Right cardiac atrium (tissue), 5 donors: ENCODE results near the gene ABTB2. TPM values are rescaled to one million over a fixed set of nuclear protein-coding genes. Genes with fewer than 3 reads are reported as not detected.

ENCODE experiments used
- ATAC-seq, 2 donors: fragments of 200-7000 bp; cut with Tn5 transposase; one replicate each; pipeline versions ENCODE4 v1.8.0 to v1.9.1; 2020; ENCODE audit warnings: moderate library complexity in 2 of 2, mild to moderate bottlenecking in 1 of 2
- DNase-seq, 3 donors: peaks; one replicate each; pipeline ENCODE4 v3.0.0-alpha.2; 2020
- H3K27ac ChIP-seq: one replicate; pipeline ENCODE4 v1.5.1; 2013; ENCODE audit warnings: mild to moderate bottlenecking, low read length, control low read depth, moderate library complexity
- H3K27me3 ChIP-seq: one replicate; pipeline ENCODE4 v1.6.1; 2013; ENCODE audit not compliant: control insufficient read depth, insufficient read depth
- H3K4me1 ChIP-seq: one replicate; pipeline ENCODE4 v1.6.1; 2013; ENCODE audit warnings: low read length; ENCODE audit not compliant: control insufficient read depth, insufficient read depth
- H3K4me3 ChIP-seq: one replicate; pipeline ENCODE4 v1.5.1; 2013; ENCODE audit warnings: low read length, control low read depth
- H3K9me3 ChIP-seq: one replicate; pipeline ENCODE4 v1.6.1; 2013; ENCODE audit warnings: low read length; ENCODE audit not compliant: control insufficient read depth
- WGBS: extraction: QIAGEN DNeasy Blood & Tissue Kit; methylation state at CpG from one replicate; pipeline ENCODE4 v1.1.7; 2013; 5-methylcytosine and 5-hydroxymethylcytosine counted together
- intact Hi-C, 4 donors: fragments of 100-400 bp; cut with DNase I; formaldehyde crosslinking; loops; one replicate each; pipeline versions ENCODE4 v1.11.0 to v1.14.0; 2022 to 2023
- polyA plus RNA-seq: library from polyadenylated mRNA; stranded (reverse); fragments of 200-250 nt; gene quantifications from one replicate; pipeline ENCODE4 v1.2.3, GENCODE V29; 2013
- total RNA-seq, 4 donors: library from RNA; stranded (reverse); fragmentation: NEBNext Ultra II Directional; extraction: Animal tissue kit (Norgen Biotek cat#: 25700); gene quantifications; one replicate each; pipeline ENCODE4 v1.2.1, GENCODE V29; 2021
- donor health status: healthy with polysubstance abuse.
- donor health status: DM: no; HTN: yes; CAD: no.
- donor health status: DM: no; HTN: no; CAD: no.
- donor health status: DM: no; HTN: yes; CAD: no; lungs with severe emphysema.
- donor health status: DM: yes; HTN: yes; CAD: no.

Gene ABTB2
- total and polyA plus RNA-seq, 5 donors = 3.7 to 14.1 (median 10.8) TPM

DNA sequence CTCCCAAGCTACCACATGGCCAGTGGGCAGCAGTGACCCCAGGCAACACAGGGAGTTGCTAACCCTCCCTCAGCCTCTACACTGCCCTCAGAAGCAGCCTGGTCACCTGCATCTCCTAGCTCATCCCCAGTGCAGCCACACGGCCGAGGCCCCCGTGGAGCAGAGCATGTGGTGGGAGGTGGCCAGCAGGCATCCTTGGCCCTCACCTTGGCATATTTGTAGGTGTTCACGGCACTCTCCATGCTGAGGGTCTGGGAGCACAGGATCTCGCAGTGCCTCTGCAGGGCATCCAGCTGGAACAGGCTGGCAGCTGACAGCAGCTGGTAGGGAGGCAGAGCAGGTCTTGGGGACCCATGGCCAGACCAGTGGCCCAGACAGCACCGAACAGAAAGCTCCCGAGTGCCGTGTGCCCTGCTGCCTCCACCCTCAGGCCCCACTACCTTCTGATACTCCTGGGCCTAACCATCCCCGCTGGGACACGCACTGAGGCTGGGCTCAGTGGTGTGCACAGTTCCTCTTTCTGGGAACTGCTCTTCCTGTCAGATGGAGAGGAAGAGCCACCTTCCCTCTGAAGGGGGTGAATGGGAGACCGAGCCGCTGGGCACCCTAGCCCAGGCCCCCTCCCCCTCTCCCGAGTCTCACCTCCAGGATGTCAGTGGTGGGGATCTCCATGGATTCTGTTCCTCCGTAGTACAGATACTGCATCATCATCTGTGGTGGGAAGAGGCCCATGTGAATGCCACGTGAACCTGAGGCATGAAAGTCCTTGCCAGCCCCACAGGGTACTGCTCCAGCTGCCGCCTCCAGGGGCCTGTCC is 203.5 kb downstream of the ABTB2 start:
- DNase-seq = peak in 1 of 3 donors; percentile 57
- intact Hi-C loops = no loop called here

DNA sequence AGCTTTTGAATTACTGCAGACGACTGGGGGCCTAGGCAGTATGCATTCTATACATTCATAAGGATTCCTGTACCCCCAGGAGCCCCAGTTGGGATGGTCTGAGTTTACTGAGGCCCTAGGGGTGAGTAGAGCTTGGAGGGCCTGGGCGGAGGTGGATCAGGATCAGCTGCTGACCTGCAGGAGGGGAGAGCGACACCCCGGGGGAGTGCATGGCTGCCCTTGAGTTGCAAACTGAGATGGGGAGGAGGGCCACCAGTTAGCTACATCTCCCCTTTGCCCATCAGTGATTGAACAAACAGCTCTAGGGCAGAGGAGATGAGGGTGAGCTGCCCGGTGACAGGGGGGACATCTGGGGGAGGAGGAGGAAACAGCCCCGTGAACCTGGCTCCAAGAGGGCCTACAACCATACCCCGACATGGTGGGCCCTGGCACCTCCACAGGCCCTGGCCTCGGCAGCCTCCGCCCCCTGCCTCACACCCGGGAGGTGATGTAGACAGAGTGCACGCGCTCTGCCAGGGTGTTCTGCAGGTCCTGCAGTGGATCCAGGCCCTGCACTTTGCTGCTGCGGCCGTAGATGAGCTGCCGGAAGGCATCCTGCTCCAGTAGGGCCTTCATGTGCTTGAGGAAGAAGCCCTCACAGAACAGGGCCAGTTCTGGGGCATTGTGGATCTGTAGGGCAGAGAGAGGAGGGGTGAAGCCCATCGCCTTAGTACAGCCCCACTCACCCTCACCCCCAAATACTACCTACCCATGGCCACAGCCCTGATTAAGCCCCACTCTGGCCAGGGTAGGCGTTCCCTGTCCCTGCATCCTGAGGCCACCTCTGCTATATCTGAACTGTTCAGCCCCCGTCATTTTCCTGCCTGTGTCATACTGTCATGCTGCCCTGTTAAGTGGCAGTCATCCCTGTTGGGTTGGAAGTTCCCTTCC is 205.6 kb downstream of the ABTB2 start:
- H3K4me1 ChIP-seq = no peaks in the 10 kb centered on the region
- H3K27me3 ChIP-seq = no peaks in the 10 kb centered on the region
- no peak for ATAC-seq
- DNase-seq = peak in 1 of 3 donors; percentile 31
- WGBS = 82% methylated on average over 18 of the region's 18 CpGs
- no peaks in the 10 kb centered on the region for H3K9me3 ChIP-seq
- no peak overlapping the region for H3K27ac ChIP-seq
- intact Hi-C loops = no loop called here
- no peak overlapping the region for H3K4me3 ChIP-seq

More for the DNA sequence above, 203.5 kb downstream of the ABTB2 start:
- Histone ChIP-seq H3K4me3 (no peak overlapping the region), H3K27me3 (no peaks in the 10 kb centered on the region), H3K27ac (no peak overlapping the region), H3K4me1 (no peaks in the 10 kb centered on the region), H3K9me3 (no peaks in the 10 kb centered on the region)
- no peak for ATAC-seq
- 79% methylated on average over 16 of the region's 16 CpGs for WGBS

DNA sequence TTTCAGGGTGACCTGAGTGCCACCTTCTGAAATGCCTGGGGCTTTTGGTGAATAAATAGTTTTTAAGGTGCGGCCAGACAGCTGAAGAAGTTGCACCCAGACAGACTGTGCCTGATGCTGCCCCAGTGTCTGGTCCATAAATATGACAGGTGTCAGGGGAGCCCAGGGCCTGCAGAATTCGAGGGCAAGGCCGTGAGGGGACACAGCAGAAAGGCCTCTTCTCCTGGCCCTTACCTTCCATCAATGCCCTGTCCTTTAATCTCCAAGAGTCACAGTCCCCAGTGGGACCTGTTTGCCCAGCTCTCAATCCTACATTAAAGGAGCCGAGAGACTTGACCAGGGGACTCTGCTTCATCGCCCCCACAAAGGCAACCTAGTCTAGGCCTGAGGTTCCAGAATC is 206.6 kb downstream of the ABTB2 start:
- ATAC-seq (no peak), DNase-seq (no peak)
- H3K4me1 ChIP-seq = no peaks in the 10 kb centered on the region
- no peak overlapping the region for H3K27ac ChIP-seq
- intact Hi-C loops = no loop called here
- no peaks in the 10 kb centered on the region for H3K9me3 ChIP-seq
- 94% methylated on average over 5 of the region's 5 CpGs for WGBS
- H3K4me3 ChIP-seq = no peak overlapping the region
- H3K27me3 ChIP-seq = no peaks in the 10 kb centered on the region

DNA sequence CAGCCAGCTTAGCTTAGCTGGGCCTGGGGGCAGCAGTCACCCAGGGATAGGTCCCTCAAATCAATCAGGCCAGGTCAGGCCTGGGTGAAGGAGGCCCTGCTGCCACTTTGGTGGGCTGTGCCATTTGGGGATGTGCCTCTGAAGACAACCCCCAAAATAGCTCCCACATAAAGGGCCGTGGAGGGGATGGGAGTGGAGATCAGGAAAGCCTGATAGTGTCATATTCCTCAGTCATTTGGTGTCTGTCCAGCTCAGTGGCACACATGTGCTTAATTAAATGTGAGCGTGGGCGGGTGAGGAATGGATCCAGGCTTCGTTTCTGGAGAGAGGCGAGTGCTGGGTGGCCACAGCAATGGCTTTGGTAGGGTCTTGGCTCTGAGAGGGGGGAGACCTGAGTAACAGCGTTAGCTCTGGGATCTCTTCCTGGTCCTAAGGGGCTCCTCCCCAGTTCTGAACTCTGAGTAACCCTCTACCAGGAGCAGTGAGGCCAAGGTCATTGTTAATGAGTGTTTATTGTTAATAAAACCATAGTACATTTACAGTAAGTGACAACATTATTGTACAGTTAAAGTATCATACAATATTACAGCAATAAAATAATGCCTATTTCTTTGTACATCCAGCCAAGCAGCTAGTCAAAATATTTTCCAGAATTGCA is 207.2 kb downstream of the ABTB2 start:
- DNase-seq (no peak), ATAC-seq (no peak)
- no peaks in the 10 kb centered on the region for H3K9me3 ChIP-seq

DNA sequence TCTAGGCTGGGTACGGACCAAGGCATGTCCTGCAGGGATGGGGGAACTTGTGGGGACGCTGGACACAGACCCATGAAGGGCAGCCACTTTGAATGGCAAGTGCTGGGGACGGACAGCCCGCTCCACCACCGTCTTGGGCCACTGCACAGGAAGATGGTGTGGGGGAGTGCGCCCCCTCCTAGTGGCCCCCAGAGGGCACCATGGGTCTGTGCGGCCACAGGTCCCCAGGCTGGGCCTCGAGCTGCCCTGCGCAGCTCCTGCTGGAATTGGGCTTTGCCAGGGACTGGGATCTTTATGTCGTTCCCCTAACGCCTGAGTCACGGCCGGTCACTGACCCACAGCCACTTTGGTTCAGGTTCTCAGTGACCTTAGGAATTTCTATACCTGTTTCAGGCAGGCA is 208.0 kb downstream of the ABTB2 start:
- 82% methylated on average over 13 of the region's 13 CpGs for WGBS
- H3K27me3 ChIP-seq = no peaks in the 10 kb centered on the region
- no peak overlapping the region for H3K27ac ChIP-seq
- DNase-seq (no peak), ATAC-seq (peak; percentile 45)
- no peaks in the 10 kb centered on the region for H3K4me1 ChIP-seq
- no peak overlapping the region for H3K4me3 ChIP-seq
- intact Hi-C loops = no loop called here
- no peaks in the 10 kb centered on the region for H3K9me3 ChIP-seq

More for the DNA sequence above, 207.2 kb downstream of the ABTB2 start:
- Histone ChIP-seq H3K27ac (no peak overlapping the region), H3K4me1 (no peaks in the 10 kb centered on the region), H3K4me3 (no peak overlapping the region), H3K27me3 (no peaks in the 10 kb centered on the region)
- intact Hi-C loops = no loop called here
- 60% methylated on average over 6 of the region's 6 CpGs for WGBS

DNA sequence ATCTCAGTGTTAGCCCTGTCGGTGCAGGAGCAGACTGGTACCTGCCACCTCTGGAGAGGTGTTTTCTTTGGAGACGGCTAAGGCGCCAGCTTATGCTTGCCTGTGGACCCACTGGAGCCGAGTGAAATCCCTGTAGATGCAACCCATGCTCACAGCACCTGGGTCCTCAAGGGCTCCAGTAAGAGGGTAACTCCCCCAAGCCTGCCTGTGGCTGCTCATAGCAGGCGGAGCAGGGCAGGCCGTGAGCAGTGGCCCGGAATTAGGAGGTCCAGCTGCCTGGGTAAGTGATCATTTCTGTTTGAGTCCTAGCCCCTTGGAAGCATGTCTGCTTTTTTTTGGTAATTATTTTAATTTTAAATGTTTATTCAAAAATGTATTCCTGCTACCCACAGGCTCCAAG is 208.5 kb downstream of the ABTB2 start:
- WGBS = 95% methylated on average over 7 of the region's 7 CpGs
- Histone ChIP-seq H3K4me3 (no peak overlapping the region), H3K9me3 (no peaks in the 10 kb centered on the region), H3K4me1 (no peaks in the 10 kb centered on the region), H3K27me3 (no peaks in the 10 kb centered on the region), H3K27ac (no peak overlapping the region)
- ATAC-seq = no peak
- DNase-seq = no peak
- intact Hi-C loops = no loop called here

DNA sequence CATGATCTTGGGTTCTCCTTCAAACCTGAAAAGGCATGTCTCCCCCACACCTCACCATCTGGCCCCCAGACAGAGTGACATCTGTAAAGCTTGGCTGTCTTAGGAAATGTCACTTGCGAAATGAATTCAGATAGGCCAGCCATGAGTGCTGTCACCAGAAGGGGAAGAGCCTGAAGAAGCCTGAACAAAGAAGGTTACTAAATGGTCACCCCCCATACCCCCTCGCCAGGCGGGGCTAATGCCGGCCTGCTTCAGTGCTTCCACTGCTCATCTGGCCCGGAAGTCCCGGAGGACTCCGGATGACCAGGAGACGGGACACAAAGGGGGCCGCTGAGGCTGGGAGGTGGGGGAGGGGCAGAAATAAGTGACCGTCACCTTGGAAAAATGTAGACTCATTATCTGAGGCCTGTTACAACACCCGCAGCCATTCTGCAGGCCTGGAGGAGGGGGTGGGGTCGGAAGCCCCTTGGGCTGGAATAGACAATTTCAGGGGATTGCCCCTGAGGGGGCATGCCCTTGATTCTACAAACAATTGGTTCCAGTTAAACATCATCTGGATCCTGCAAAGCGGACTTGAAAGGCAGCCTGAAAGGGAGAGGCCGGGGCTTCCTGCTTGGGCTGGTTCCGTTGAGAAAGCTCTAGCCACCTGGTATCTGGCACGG is 209.2 kb downstream of the ABTB2 start:
- no peak overlapping the region for H3K27ac ChIP-seq
- ATAC-seq = no peak
- H3K4me1 ChIP-seq = no peaks in the 10 kb centered on the region
- WGBS = 81% methylated on average over 16 of the region's 16 CpGs
- intact Hi-C loops = no loop called here
- H3K27me3 ChIP-seq = no peaks in the 10 kb centered on the region
- no peaks in the 10 kb centered on the region for H3K9me3 ChIP-seq
- DNase-seq = peak in 1 of 3 donors; percentile 40
- no peak overlapping the region for H3K4me3 ChIP-seq

DNA sequence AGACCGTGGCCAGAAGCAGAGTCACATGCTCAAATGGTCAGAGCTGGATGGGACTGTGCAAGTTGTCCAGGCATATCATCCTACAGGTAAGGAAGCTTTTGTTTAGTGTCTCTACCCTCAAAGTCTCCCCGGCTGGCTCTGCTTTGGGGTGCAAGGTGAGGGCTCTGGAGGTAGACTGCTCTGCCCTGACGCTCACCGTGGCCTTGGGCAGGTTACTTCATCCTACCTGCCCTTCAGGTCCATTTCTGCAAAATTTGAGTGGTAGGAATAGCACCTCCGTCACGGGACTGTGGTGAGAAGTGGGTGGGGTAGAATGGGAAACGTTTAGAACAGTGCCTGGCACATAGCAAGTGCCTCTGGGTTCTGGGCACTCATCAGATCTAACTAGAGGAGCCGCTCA is 210.2 kb downstream of the ABTB2 start:
- Histone ChIP-seq H3K27me3 (no peaks in the 10 kb centered on the region), H3K4me1 (no peaks in the 10 kb centered on the region), H3K27ac (no peak overlapping the region), H3K4me3 (no peak overlapping the region), H3K9me3 (no peaks in the 10 kb centered on the region)
- 82% methylated on average over 8 of the region's 8 CpGs for WGBS
- intact Hi-C loops = no loop called here
- no peak for ATAC-seq
- DNase-seq = no peak

DNA sequence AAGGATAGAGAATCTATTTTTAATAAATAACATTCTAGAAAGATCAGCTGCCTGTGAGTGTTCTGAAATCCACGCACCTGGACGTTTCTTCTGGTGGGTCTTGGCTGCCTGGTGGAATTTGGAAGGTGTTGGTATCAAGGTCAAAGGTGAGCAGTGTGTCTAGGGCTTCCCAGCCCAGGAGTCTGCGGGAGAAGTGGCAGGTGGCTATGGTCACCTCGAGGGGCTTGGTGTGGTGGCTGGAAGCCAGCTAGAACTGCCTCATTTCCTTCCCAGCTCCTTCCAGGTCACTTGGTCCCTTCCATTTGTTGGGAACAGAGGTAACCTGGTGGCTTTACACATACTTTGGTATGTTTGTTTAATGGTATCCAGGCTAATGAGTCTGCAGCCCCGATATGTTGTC is 210.9 kb downstream of the ABTB2 start:
- Histone ChIP-seq H3K9me3 (no peaks in the 10 kb centered on the region), H3K4me1 (no peaks in the 10 kb centered on the region), H3K27ac (no peak overlapping the region), H3K4me3 (no peak overlapping the region), H3K27me3 (no peaks in the 10 kb centered on the region)
- 86% methylated on average over 5 of the region's 5 CpGs for WGBS
- ATAC-seq = no peak
- DNase-seq = peak in 1 of 3 donors; percentile 7
- intact Hi-C loops = no loop called here

DNA sequence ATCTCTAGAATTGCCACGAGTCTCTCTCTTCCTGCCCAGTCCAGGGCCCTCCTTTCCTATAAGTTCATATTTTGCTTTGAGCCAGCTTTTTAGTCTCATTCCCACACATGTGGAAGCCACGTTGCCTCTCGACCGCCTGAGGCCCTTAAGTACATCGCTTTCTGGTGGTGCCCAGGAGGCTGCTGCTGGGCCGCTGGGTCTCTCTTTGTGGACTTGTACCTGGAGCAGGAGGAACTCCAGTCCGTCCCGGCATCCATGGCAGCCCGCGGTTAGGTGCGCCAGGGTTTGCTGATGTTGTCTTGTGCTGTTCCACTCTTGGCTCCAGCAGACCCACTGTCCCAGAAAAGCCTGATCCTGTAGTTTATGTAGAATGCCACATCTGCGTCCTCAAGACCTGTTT is 211.4 kb downstream of the ABTB2 start:
- Histone ChIP-seq H3K9me3 (no peaks in the 10 kb centered on the region), H3K4me3 (no peak overlapping the region), H3K27me3 (no peaks in the 10 kb centered on the region), H3K4me1 (no peaks in the 10 kb centered on the region), H3K27ac (no peak overlapping the region)
- ATAC-seq (no peak), DNase-seq (peak in 1 of 3 donors; percentile 10)
- intact Hi-C loops = no loop called here
- WGBS = 94% methylated on average over 12 of the region's 12 CpGs
